ENCODE data around the gene SH3D19.
A peak's percentile ranks its signal among the peaks of the same experiment; 100 is the strongest.
"Not testable (repeated sequence)": the region's sequence is repeated elsewhere in the genome, so short reads cannot be mapped to it uniquely, and the experiment has no call there.

The SH3D19 gene

GRCh38 chr4:151296227-151296626 lies 29.2 kb downstream of the SH3D19 start:
- no peaks in the 10 kb centered on the region for H3K36me3 ChIP-seq (ENCODE audit: control insufficient read depth, insufficient read depth, low read length)
- H3K4me1 ChIP-seq (ENCODE audit: control insufficient read depth, insufficient read depth, low read length), result peaks cover 3% of the 10 kb centered on the region
- no peaks in the 10 kb centered on the region for H3K27me3 ChIP-seq (ENCODE audit: control insufficient read depth, insufficient read depth, low read length)

GRCh38 chr4:151294833-151295496 lies 30.4 kb downstream of the SH3D19 start:
- Histone ChIP-seq H3K27me3 (ENCODE audit: control insufficient read depth, insufficient read depth, low read length) (no peaks in the 10 kb centered on the region), H3K36me3 (ENCODE audit: control insufficient read depth, insufficient read depth, low read length) (no peaks in the 10 kb centered on the region), H3K4me1 (ENCODE audit: control insufficient read depth, insufficient read depth, low read length) (peaks cover 3% of the 10 kb centered on the region), H3K9ac (ENCODE audit: low read depth, low read length) (no peak overlapping the region), H3K4me3 (ENCODE audit: low read depth, low read length) (no peak overlapping the region), H3K9me3 (ENCODE audit: control insufficient read depth, insufficient read depth, low read length) (no peaks in the 10 kb centered on the region)

More at GRCh38 chr4:151296227-151296626, 29.2 kb downstream of the SH3D19 start:
- Histone ChIP-seq H3K9ac (ENCODE audit: low read depth, low read length) (no peak overlapping the region), H3K9me3 (ENCODE audit: control insufficient read depth, insufficient read depth, low read length) (no peaks in the 10 kb centered on the region), H3K4me3 (ENCODE audit: low read depth, low read length) (no peak overlapping the region)

GRCh38 chr4:151292038-151292437 lies 33.4 kb downstream of the SH3D19 start:
- H3K9ac ChIP-seq (ENCODE audit: low read depth, low read length), result no peak overlapping the region
- peaks cover 3% of the 10 kb centered on the region for H3K4me1 ChIP-seq (ENCODE audit: control insufficient read depth, insufficient read depth, low read length)
- H3K4me3 ChIP-seq (ENCODE audit: low read depth, low read length), result no peak overlapping the region
- no peaks in the 10 kb centered on the region for H3K9me3 ChIP-seq (ENCODE audit: control insufficient read depth, insufficient read depth, low read length)
- no peaks in the 10 kb centered on the region for H3K27me3 ChIP-seq (ENCODE audit: control insufficient read depth, insufficient read depth, low read length)
- no peaks in the 10 kb centered on the region for H3K36me3 ChIP-seq (ENCODE audit: control insufficient read depth, insufficient read depth, low read length)

- no peak overlapping the region for H3K4me3 ChIP-seq (ENCODE audit: low read depth, low read length)
- no peaks in the 10 kb centered on the region for H3K36me3 ChIP-seq (ENCODE audit: control insufficient read depth, insufficient read depth, low read length)
- H3K4me1 ChIP-seq (ENCODE audit: control insufficient read depth, insufficient read depth, low read length), result peaks cover 3% of the 10 kb centered on the region
- no peaks in the 10 kb centered on the region for H3K9me3 ChIP-seq (ENCODE audit: control insufficient read depth, insufficient read depth, low read length)
- no peak overlapping the region for H3K9ac ChIP-seq (ENCODE audit: low read depth, low read length)
- no peaks in the 10 kb centered on the region for H3K27me3 ChIP-seq (ENCODE audit: control insufficient read depth, insufficient read depth, low read length)
Measured at GRCh38 chr4:151291485-151291884, 33.9 kb downstream of the SH3D19 start.

- peaks cover 5% of the 10 kb centered on the region for H3K4me1 ChIP-seq (ENCODE audit: control insufficient read depth, insufficient read depth, low read length)
- H3K4me3 ChIP-seq (ENCODE audit: low read depth, low read length), result no peak overlapping the region
- H3K27me3 ChIP-seq (ENCODE audit: control insufficient read depth, insufficient read depth, low read length), result no peaks in the 10 kb centered on the region
- no peaks in the 10 kb centered on the region for H3K36me3 ChIP-seq (ENCODE audit: control insufficient read depth, insufficient read depth, low read length)
- no peak overlapping the region for H3K9ac ChIP-seq (ENCODE audit: low read depth, low read length)
- no peaks in the 10 kb centered on the region for H3K9me3 ChIP-seq (ENCODE audit: control insufficient read depth, insufficient read depth, low read length)
Measured at GRCh38 chr4:151287409-151287808, 38.0 kb downstream of the SH3D19 start.

GRCh38 chr4:151284534-151285245 lies 40.7 kb downstream of the SH3D19 start:
- Histone ChIP-seq H3K4me3 (ENCODE audit: low read depth, low read length) (no peak overlapping the region), H3K27me3 (ENCODE audit: control insufficient read depth, insufficient read depth, low read length) (no peaks in the 10 kb centered on the region), H3K9ac (ENCODE audit: low read depth, low read length) (no peak overlapping the region), H3K9me3 (ENCODE audit: control insufficient read depth, insufficient read depth, low read length) (no peaks in the 10 kb centered on the region), H3K36me3 (ENCODE audit: control insufficient read depth, insufficient read depth, low read length) (no peaks in the 10 kb centered on the region), H3K4me1 (ENCODE audit: control insufficient read depth, insufficient read depth, low read length) (peaks cover 5% of the 10 kb centered on the region)

- peak within 1 kb of the TSS; percentile 26 for H3K9ac ChIP-seq (ENCODE audit: low read depth, low read length)
- H3K4me1 ChIP-seq (ENCODE audit: control insufficient read depth, insufficient read depth, low read length), result peaks cover 4% of the 10 kb centered on the region
- H3K9me3 ChIP-seq (ENCODE audit: control insufficient read depth, insufficient read depth, low read length), result no peaks in the 10 kb centered on the region
- H3K36me3 ChIP-seq (ENCODE audit: control insufficient read depth, insufficient read depth, low read length), result no peaks in the 10 kb centered on the region
- H3K27me3 ChIP-seq (ENCODE audit: control insufficient read depth, insufficient read depth, low read length), result no peaks in the 10 kb centered on the region
- H3K4me3 ChIP-seq (ENCODE audit: low read depth, low read length), result no peak within 1 kb of the TSS
Measured at GRCh38 chr4:151276787-151277562, 48.4 kb downstream of the SH3D19 start, which contains the start of gene PRSS48. TSS of gene PRSS48 (plus strand) at chr4:151277161. CDS start at chr4:151277173, 12 bp downstream.

GRCh38 chr4:151268905-151269304 lies 56.5 kb downstream of the SH3D19 start:
- not testable (repeated sequence) for H3K4me3 ChIP-seq (ENCODE audit: low read depth, low read length); H3K36me3 ChIP-seq (ENCODE audit: control insufficient read depth, insufficient read depth, low read length); H3K4me1 ChIP-seq (ENCODE audit: control insufficient read depth, insufficient read depth, low read length); H3K9me3 ChIP-seq (ENCODE audit: control insufficient read depth, insufficient read depth, low read length); H3K9ac ChIP-seq (ENCODE audit: low read depth, low read length); H3K27me3 ChIP-seq (ENCODE audit: control insufficient read depth, insufficient read depth, low read length)

- no peak overlapping the region for H3K4me3 ChIP-seq (ENCODE audit: low read depth, low read length)
- H3K9me3 ChIP-seq (ENCODE audit: control insufficient read depth, insufficient read depth, low read length), result no peaks in the 10 kb centered on the region
- no peak overlapping the region for H3K9ac ChIP-seq (ENCODE audit: low read depth, low read length)
- peaks cover 4% of the 10 kb centered on the region for H3K4me1 ChIP-seq (ENCODE audit: control insufficient read depth, insufficient read depth, low read length)
- no peaks in the 10 kb centered on the region for H3K27me3 ChIP-seq (ENCODE audit: control insufficient read depth, insufficient read depth, low read length)
- H3K36me3 ChIP-seq (ENCODE audit: control insufficient read depth, insufficient read depth, low read length), result no peaks in the 10 kb centered on the region
Measured at GRCh38 chr4:151267822-151268535, 57.4 kb downstream of the SH3D19 start.

GRCh38 chr4:151267104-151267503 lies 58.3 kb downstream of the SH3D19 start:
- H3K4me1 ChIP-seq (ENCODE audit: control insufficient read depth, insufficient read depth, low read length), result no peaks in the 10 kb centered on the region
- H3K9ac ChIP-seq (ENCODE audit: low read depth, low read length), result no peak overlapping the region
- H3K4me3 ChIP-seq (ENCODE audit: low read depth, low read length), result no peak overlapping the region
- H3K36me3 ChIP-seq (ENCODE audit: control insufficient read depth, insufficient read depth, low read length), result no peaks in the 10 kb centered on the region
- H3K9me3 ChIP-seq (ENCODE audit: control insufficient read depth, insufficient read depth, low read length), result no peaks in the 10 kb centered on the region
- no peaks in the 10 kb centered on the region for H3K27me3 ChIP-seq (ENCODE audit: control insufficient read depth, insufficient read depth, low read length)

- no peak overlapping the region for H3K9ac ChIP-seq (ENCODE audit: low read depth, low read length)
- no peaks in the 10 kb centered on the region for H3K4me1 ChIP-seq (ENCODE audit: control insufficient read depth, insufficient read depth, low read length)
- no peaks in the 10 kb centered on the region for H3K9me3 ChIP-seq (ENCODE audit: control insufficient read depth, insufficient read depth, low read length)
- no peak overlapping the region for H3K4me3 ChIP-seq (ENCODE audit: low read depth, low read length)
- H3K27me3 ChIP-seq (ENCODE audit: control insufficient read depth, insufficient read depth, low read length), result no peaks in the 10 kb centered on the region
- H3K36me3 ChIP-seq (ENCODE audit: control insufficient read depth, insufficient read depth, low read length), result no peaks in the 10 kb centered on the region
Measured at GRCh38 chr4:151266497-151266896, 58.9 kb downstream of the SH3D19 start.
